Stimulated activated CD4-positive, alpha-beta T cell treated with anti-CD3 and anti-CD28 coated beads, Interleukin-1b, Interleukin-23, amount 100 ng/mL, for 48 hours (primary cell): ENCODE data around the gene PPP1R2.
"Not testable (repeated sequence)": the region's sequence is repeated elsewhere in the genome, so short reads cannot be mapped to it uniquely, and the experiment has no call there.

Experiments
- DNase-seq: peaks from one replicate; pipeline ENCODE4 v3.0.0-alpha.2; 2020

The PPP1R2 gene

DNA sequence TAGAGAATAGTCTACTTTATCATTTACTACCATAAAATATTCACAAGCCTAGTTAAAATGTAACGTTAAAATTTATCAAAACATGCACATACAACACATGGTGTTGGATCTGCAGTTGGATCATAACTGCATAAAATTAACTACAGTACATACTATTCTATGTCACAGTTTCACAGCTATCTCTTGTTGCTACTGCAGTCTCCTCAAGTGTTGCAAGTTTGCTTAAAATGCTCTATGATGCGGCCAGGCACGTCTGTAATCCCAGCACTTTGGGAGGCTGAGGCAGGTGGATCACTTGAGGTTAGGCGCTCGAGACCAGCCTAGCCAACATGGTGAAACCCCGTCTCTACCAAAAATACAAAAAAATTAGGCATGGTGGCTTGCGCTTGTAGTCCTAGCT is 10.3 kb downstream of the PPP1R2 start:
- DNase-seq: no peak

DNA sequence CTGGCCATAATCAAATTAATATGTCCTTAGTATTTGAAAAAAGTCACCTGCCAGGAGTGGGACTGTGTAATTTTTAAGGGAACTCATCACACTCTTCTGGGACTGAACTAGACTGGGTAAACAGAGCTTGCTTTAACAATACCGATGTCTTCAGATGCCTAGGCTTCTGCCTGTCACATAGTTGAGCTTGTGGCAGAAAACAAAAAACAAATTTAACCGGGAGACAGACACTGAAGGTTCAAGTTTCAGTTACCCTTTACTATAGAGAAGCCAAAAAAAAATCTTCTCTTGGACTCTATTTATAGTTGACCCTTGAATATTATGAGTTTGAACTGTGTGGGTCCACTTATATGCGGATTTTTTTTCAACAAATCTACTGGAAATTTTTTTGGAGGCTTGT is 10.8 kb downstream of the PPP1R2 start:
- DNase-seq: no peak

DNA sequence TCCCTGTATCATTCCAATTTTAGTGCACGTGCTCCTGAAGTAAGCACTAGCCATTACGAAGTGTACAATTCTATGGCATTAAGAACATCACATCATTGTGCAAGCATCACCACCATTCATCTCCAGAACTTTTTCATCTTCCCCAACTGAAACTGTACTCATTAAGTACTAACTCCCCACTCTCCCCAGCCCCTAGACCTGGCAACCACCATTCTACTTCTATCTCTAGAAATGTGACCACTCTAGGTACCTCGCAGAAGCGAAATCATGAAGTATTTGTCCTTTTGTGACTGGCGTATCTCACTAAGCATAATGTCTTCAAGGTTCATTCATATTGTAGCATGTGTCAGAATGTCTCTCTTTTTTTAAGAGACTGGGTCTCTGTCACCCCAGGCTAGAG is 11.4 kb downstream of the PPP1R2 start:
- DNase-seq: no peak

DNA sequence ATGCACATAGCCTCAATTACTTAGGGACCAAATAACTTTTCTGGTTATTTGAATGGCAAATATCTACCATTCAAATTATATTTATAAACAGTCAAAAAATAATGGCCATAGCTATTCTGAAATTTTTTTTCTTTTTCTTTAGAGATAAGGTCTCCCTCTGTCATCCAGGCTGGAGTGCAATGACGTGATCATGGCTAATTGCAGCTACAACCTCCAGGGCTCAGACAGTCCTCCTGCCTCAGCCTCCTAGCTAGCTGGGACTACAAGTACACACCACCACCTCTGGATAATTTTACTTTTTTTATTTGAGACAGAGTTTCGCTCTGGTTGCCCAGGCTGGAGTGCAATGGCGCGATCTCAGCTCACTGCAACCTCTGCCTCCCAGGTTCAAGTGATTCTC is 16.6 kb downstream of the PPP1R2 start:
- DNase-seq: no peak

DNA sequence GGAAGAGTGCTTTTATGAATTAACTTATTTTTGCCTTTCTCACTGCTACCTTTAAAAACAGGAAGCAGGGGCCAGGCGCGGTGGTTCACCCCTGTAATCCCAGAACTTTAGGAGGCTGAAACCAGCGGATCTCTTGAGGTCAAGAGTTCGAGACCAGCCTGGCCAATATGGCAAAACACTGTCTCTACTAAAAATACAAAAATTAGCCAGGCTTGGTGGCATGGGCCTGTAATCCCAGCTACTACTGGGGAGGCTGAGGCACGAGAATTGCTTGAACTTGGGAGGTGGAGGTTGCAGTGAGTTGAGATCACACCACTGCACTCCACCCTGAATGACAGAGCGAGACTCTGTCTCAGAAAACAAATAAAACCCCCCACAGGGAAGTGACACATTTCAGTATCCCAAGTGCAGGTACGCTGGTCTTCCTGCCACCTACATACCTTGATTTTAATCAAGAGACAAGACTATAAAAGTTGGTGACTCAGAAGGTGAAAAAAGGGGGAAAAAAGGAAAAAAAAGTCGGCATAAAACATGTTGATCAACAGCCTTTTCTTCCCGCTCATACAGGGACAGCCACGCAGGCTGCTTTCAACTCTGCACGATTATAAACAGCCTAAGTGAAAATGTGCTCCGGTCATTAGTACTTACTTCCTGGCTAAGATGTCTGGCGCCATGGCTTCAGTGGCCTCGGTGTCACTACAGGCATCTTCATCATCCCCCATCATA is 18.8 kb downstream of the PPP1R2 start:
- DNase-seq: peak; percentile 50

DNA sequence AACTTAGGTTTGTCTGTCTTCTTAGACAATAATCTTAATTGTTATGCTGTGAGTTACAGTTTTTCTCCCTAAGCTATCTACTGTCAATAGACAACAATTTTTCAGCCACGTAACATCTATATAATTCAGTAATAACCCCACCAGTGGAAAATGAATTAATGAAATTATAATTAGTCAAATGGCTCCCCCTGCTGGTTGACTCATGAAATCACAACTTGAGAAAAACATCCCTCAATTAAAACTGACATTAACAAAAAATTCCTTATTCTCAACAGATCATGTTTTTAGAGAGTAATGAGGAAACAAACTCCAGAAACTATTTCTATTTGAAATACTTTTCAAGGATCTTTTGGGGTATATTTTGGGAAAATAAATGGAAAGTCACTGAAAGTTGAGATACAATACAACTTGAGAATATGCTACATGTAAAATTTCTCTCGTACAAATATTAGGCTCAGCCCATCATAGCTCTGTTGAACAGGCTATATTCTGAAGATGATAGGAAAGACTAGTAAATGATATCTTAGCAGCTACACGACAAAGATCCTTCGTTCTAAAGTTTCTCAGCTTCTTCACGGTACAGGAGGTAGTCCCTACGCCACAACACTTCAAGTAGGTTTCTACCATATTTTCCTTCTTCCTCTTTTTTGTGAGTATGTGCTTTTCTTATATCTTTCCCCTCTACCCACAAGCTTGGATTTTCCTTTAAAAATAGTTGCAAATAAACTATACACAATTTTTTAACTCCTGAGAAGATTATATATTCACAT is 20.7 kb downstream of the PPP1R2 start:
- DNase-seq: no peak

DNA sequence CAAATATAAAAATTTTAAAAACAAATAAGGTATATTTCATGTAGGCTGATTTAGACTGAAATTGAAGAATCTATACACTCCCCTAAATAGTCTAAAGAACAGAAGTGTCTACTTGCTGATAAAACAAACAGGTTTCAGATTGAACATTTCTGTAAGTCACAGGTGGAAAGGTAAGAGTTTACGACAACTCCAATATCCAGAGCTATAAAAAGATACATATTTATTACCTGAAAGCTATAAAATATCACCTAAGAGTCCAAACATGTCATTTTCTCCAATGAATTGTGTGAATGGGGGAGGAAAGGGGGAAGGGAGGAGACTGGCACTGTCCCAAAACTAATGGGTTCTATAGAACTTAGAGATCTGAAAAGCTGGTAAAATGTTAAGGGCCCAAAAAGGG is 26.1 kb downstream of the PPP1R2 start:
- DNase-seq: no peak

DNA sequence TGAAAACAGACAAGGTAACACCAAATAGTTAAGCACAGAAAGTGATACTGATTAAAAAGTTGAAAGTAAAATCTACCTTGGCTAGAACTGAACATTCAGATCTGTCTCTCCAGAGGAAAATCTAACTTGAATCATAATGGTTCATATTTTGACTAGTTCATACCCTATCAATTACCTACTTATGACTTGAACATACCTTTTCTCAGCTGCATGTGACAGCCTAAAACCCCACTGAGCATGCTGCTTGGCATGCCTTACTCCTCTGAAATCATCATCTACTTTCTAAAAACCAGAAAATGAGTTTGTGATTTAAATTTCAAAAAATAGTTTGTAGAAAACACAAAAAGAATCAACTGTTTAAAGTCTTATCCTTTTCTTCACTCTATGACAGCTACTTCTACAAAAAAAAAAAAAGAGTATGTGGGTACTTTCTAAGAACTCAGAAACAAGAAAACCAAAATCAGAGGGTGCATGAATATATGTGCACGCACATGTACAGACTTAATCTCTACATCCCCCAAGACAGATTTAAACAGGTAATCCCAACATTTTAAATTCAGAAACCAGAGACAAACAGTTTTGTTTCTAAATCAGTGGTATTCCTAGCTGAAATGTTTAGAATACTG is 28.4 kb downstream of the PPP1R2 start:
- not testable (repeated sequence) for DNase-seq

DNA sequence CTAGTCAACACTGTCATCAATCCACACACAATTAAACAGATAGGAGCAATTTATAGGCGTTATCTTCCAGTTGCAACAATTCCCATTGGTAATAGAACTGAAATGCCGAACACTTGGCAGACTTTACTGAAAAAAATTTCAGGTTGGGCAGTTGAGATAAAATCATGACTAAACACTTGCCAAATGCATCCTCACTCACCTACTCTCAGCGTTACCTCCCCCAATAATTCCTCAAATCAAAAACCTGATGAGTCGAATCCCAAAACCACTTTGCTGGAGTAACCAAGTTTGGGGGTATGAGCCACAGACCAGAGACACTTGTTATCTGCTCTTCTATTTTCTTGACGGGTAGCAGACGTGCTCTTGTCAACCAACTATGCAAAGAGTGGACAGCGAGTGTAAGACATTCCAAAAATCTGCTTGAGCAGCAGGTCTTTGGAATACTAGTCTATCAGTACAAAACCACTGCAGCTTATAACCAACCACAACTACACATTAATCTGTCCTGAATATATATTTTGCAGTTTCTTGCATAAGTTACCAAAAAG is 30.3 kb downstream of the PPP1R2 start:
- no peak for DNase-seq

DNA sequence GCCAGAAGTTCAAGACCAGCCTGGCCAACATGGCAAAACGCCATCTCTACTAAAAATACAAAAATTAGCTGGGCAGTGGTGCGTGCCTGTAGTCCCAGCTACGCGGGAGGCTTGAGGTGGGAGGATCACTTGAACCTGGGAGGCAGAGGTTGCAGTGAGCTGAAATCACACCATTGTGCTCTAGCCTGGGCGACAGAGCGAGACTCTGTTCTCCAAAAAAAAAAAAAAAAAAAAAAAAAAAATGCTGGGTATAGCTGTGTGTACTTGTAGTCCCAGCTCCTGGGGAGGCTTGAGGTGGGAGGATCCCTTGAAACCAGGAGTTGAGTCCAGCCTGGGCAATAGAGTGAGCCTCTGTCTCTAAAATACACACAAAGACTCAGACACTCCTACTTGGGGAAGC is 32.0 kb downstream of the PPP1R2 start:
- no peak for DNase-seq

DNA sequence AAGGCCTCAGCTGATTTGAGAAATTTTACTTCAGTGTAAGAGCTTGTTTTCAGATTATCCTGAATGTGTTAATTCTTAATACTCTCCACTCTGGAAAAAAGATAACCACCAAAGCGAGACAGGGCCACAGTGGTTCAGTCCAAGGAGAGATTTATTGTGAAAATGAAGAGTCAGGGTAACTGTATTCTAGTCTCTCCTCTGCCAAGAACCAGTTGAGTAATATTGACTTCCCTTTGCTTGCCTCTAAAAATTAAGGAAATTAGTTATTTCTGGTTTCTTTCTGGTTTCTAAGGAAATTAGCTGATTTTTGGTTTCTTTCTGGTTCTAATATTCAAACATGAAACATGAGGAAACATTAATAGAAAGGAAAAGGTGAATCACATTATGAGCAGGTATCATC is 34.9 kb downstream of the PPP1R2 start:
- DNase-seq: no peak

DNA sequence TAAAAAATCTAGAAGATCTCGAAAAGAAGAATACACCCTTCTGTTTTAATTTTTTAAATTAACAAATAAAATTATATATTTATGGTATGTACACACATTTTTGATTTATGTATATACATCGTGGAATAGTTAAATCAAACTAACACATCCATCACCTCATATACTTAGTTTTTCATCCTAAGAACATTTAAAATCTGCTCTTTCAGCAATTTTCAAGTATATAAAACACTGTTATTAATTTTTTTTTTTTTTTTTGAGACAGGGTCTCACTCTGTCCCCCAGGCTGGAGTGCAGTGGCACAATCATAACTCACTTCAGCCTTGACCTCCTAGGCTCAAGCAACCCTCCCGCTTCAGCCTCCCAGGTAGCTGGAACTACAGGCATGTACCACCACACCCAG is 67.5 kb downstream of the PPP1R2 start:
- no peak for DNase-seq

DNA sequence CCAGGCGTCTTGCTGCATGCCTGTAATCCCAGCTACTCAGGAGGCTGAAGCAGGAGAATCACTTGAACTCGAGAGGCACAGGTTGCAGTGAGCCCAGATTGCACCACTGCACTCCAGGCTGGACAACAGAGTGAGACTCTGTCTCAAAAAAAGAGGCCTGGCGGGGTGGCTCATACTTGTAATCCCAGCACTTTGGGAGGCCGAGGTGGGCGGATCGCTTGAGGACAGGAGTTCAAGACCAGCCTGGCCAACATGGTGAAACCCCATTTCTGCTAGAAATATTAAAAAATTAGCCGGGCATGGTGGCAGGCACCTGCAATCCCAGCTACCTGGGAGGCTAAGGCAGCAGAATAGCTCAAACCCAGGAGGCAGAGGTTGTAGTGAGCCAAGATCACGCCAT is 68.0 kb downstream of the PPP1R2 start:
- DNase-seq: not testable (repeated sequence)

DNA sequence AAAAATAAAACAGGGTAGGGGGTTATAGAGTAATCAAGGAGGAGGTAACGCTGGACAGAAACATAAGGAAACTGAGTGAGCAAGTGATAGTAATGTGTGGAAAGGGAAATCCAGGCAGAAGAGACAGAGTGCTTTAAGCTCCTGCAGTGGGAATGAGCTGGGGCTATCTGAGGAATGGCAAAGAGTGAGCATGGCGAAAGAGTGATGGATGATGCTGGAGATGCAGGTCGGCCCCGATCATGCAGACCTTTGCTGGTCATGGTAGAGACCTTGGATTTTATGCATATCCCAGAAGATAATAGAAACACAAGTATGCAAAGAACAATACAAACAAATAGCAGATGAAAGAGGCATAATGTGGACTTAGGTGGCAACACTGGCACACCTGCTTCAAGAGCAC is 74.3 kb downstream of the PPP1R2 start:
- no peak for DNase-seq

DNA sequence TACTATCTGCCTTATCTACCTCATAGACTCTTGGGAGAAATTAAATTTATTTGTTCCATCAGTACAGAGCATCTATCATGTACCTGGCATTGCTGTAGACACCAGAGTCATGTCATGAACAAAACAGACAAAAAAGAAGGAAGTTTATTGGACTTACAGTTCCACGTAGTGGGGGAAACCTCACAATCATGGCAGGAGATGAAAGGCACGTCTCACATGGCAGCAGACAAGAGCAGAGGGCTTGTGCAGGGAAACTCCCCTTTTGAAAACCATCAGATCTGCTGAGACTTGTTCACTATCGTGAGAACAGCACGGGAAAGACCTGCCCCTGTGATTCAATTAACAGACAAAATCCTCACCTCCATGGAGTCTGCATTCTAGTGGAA is 74.7 kb downstream of the PPP1R2 start:
- DNase-seq: peak; percentile 7

DNA sequence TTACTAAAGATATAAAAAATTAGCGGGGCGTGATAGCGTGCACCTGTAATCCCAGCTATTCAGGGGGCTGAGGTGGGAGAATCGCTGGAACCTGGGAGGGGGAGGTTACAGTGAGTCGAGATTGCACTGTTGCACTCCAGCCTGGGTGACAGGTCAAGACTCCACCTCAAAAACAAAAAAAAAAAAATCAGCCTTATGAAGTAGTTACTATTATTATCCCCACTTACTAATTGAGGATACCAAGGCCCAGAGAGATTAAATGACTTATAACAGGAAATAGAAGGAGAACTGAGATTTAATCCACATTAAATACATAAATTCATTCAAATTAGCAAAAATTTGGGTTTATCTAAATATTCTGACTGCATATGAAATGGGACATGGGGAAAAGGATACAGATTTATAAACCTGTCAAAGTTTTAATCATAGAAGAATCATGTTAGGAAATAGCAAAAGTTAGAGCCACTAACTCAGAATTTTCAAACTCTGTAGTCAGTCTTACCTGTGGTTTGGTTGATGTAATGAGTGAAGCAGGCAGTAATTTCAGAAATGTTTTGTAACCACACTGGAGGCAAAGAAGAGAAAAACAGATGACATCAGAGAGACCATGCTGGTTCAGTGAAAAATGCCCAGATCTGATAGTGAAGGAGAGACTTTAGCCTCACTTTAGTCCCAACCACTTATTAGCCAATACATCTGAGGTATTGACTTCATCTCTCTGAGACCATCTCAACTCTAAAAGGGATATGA is 75.3 kb downstream of the PPP1R2 start:
- DNase-seq: no peak

DNA sequence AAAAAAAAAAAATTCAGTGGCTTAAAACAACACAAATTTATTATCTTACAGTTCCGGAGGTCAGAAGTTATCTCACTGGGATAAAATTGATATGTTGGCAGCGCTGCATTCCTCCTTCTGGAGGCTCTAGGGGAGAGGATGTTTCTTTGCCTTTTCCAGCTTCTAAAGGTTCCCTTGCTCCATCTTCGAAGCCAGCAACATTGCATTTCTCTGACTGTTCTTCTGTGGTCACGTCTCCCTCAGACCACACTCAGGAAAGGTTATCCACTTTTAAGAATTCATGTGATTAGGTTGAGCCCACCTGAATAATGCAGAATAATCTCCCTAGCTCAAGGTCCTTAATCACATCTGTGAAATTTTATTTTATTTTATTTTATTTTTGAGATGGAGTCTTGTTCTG is 76.9 kb downstream of the PPP1R2 start:
- DNase-seq: no peak
